Measurements from ENCODE around the gene TTI1.

GRCh38 chr20:38054647-38055046 lies 21.4 kb upstream of the TTI1 start:
- TF ChIP-seq POLR2A (IDR thresholded peaks at IDR 0.05) (no peak), CTCF (IDR thresholded peaks at IDR 0.05) (no peak)
